GM12892 (cell line): ENCODE measurements around the gene SLC6A9.

ENCODE experiments used
- POLR2A ChIP-seq: IDR thresholded peaks from 2 replicates; pipeline ENCODE4 v1.6.1; 2011; ENCODE audit warnings: low read depth, low read length, control low read depth
- POLR2AphosphoS5 ChIP-seq: IDR thresholded peaks from 2 replicates; pipeline ENCODE4 v1.6.1; 2011; ENCODE audit warnings: low read depth, low read length, control low read depth

DNA sequence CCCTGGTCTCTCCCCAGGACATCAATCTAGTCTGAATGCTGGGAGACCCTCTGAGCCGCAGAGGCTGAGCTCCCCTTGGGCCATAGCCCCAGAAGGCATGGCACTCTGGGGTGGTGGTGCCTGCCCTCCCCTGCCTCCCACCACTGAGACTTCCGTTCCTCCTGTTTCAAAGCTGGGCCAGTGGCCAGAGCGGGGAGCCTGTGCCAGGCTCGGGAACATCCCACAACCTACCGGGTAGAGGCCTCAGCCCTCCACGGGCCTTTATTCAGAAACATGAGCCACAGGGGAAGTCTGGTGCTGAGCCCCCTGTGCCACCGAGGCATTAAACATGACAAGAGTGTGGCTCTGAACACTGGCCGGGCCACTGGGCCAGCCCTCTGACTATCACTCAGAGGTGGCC lies 31.8 kb downstream of the SLC6A9 start:
- TF ChIP-seq POLR2A (no peak), POLR2AphosphoS5 (no peak)
